ENCODE data around the gene VWA3B. TPM values are rescaled to one million over a fixed set of nuclear protein-coding genes. Genes with fewer than 3 reads are reported as not detected.
A peak's percentile ranks its signal among the peaks of the same experiment; 100 is the strongest.

VWA3B gene
- total RNA-seq, 6 experiments from 2014 or later, result 0.09 to 0.24 (median 0.13) TPM; not detected in 2

- H3K4me1 ChIP-seq, result no peaks in the 10 kb centered on the region
- H3K27me3 ChIP-seq, result no peaks in the 10 kb centered on the region
- no peaks in the 10 kb centered on the region for H3K9me3 ChIP-seq
- intact Hi-C loops (cut with DNase I), result no loop called here
- ATAC-seq (no peak), DNase-seq (no peak)
- H3K4me3 ChIP-seq, result no peak overlapping the region
- TF ChIP-seq CTCF (IDR thresholded peaks at IDR 0.05), result no peak
- no peak for TF ChIP-seq POLR2A (IDR thresholded peaks at IDR 0.05)
- no peak overlapping the region for H3K27ac ChIP-seq
- 74% methylated on average over 8 of the region's 8 CpGs for WGBS (ENCODE audit: insufficient coverage, low coverage, low lambda C conversion rate, missing lambda C conversion rate)
- no peaks in the 10 kb centered on the region for H3K36me3 ChIP-seq
Measured at GRCh38 chr2:98157557-98157956, 70.6 kb downstream of the VWA3B start.

- TF ChIP-seq POLR2A (IDR thresholded peaks at IDR 0.05) (no peak), CTCF (IDR thresholded peaks at IDR 0.05) (no peak)
- H3K27me3 ChIP-seq, result no peaks in the 10 kb centered on the region
- no peaks in the 10 kb centered on the region for H3K36me3 ChIP-seq
- DNase-seq (no peak), ATAC-seq (peak in 2 of 4 donors; percentile 31 to 37)
- 81% methylated on average over 7 of the region's 8 CpGs for WGBS (ENCODE audit: insufficient coverage, low coverage, low lambda C conversion rate, missing lambda C conversion rate)
- H3K9me3 ChIP-seq, result no peaks in the 10 kb centered on the region
- H3K27ac ChIP-seq, result no peak overlapping the region
- H3K4me1 ChIP-seq, result no peaks in the 10 kb centered on the region
- H3K4me3 ChIP-seq, result no peak overlapping the region
- intact Hi-C loops (cut with DNase I), result no loop called here
Measured at GRCh38 chr2:98158305-98158704, 71.3 kb downstream of the VWA3B start.

- Histone ChIP-seq H3K27ac (no peak overlapping the region), H3K4me1 (no peaks in the 10 kb centered on the region), H3K9me3 (no peaks in the 10 kb centered on the region), H3K36me3 (no peaks in the 10 kb centered on the region), H3K27me3 (no peaks in the 10 kb centered on the region), H3K4me3 (no peak overlapping the region)
- intact Hi-C loops (cut with DNase I), result no loop called here
- no peak for TF ChIP-seq POLR2A (IDR thresholded peaks at IDR 0.05)
- no peak for TF ChIP-seq CTCF (IDR thresholded peaks at IDR 0.05)
- ATAC-seq, result no peak
- no peak for DNase-seq
- WGBS (ENCODE audit: insufficient coverage, low coverage, low lambda C conversion rate, missing lambda C conversion rate), result 52% methylated on average over 3 of the region's 4 CpGs
Measured at GRCh38 chr2:98160554-98160953, 73.6 kb downstream of the VWA3B start.

GRCh38 chr2:98161186-98161585 is 74.2 kb downstream of the VWA3B start:
- H3K36me3 ChIP-seq, result no peaks in the 10 kb centered on the region
- H3K27ac ChIP-seq, result no peak overlapping the region
- ATAC-seq, result no peak
- no peaks in the 10 kb centered on the region for H3K9me3 ChIP-seq
- no peak overlapping the region for H3K4me3 ChIP-seq
- DNase-seq, result no peak
- no peaks in the 10 kb centered on the region for H3K4me1 ChIP-seq
- WGBS (ENCODE audit: insufficient coverage, low coverage, low lambda C conversion rate, missing lambda C conversion rate), result 51% methylated on average over 4 of the region's 4 CpGs
- H3K27me3 ChIP-seq, result no peaks in the 10 kb centered on the region
- intact Hi-C loops (cut with DNase I), result no loop called here
- TF ChIP-seq POLR2A (IDR thresholded peaks at IDR 0.05) (no peak), CTCF (IDR thresholded peaks at IDR 0.05) (no peak)

- Histone ChIP-seq H3K4me3 (no peak overlapping the region), H3K27me3 (no peaks in the 10 kb centered on the region), H3K36me3 (no peaks in the 10 kb centered on the region), H3K4me1 (no peaks in the 10 kb centered on the region), H3K27ac (no peak overlapping the region), H3K9me3 (no peaks in the 10 kb centered on the region)
- DNase-seq (no peak), ATAC-seq (no peak)
- WGBS (ENCODE audit: insufficient coverage, low coverage, low lambda C conversion rate, missing lambda C conversion rate), result 79% methylated on average over 2 of the region's 2 CpGs
- intact Hi-C loops (cut with DNase I), result no loop called here
- TF ChIP-seq POLR2A (IDR thresholded peaks at IDR 0.05), result no peak
- TF ChIP-seq CTCF (IDR thresholded peaks at IDR 0.05), result no peak
Measured at GRCh38 chr2:98164256-98164655, 77.3 kb downstream of the VWA3B start.
